Endothelial cell (in vitro differentiated cells): ENCODE data around the gene NID2. TPM values are rescaled to one million over a fixed set of nuclear protein-coding genes. Genes with fewer than 3 reads are reported as not detected.

Source experiments
- DNase-seq: peaks from one replicate; pipeline ENCODE4 v3.0.0; 2021; ENCODE audit warnings: low spot score
- H3K27ac Mint-ChIP-seq: one replicate; pipeline ENCODE4 v1.8.0; 2021; ENCODE audit warnings: mixed read lengths, inconsistent platforms; ENCODE audit not compliant: unreplicated experiment
- H3K27me3 Mint-ChIP-seq: one replicate; pipeline ENCODE4 v1.8.0; 2021; ENCODE audit warnings: mild to moderate bottlenecking, moderate library complexity, mixed read lengths, inconsistent platforms; ENCODE audit not compliant: unreplicated experiment
- H3K36me3 Mint-ChIP-seq: one replicate; pipeline ENCODE4 v1.8.0; 2021; ENCODE audit warnings: mild to moderate bottlenecking, low read depth, mixed read lengths, inconsistent platforms; ENCODE audit not compliant: unreplicated experiment
- H3K4me1 Mint-ChIP-seq: one replicate; pipeline ENCODE4 v1.8.0; 2021; ENCODE audit warnings: mild to moderate bottlenecking, mixed read lengths, inconsistent platforms; ENCODE audit not compliant: unreplicated experiment
- H3K4me3 Mint-ChIP-seq: one replicate; pipeline ENCODE4 v1.8.0; 2021; ENCODE audit warnings: mild to moderate bottlenecking, mixed read lengths, inconsistent platforms; ENCODE audit not compliant: unreplicated experiment
- H3K9me3 Mint-ChIP-seq: one replicate; pipeline ENCODE4 v1.8.0; 2021; ENCODE audit warnings: mixed read lengths, inconsistent platforms; ENCODE audit not compliant: unreplicated experiment
- total RNA-seq: library from RNA; stranded (reverse); fragmentation: NEBNext Ultra II Directional; extraction: Animal tissue kit (Norgen Biotek cat#: 25700); gene quantifications from one replicate; pipeline ENCODE4 v1.2.1, GENCODE V29; 2021; ENCODE audit not compliant: unreplicated experiment
- TF ChIP-seq, protein P1 (sequence below): fragments of 200-600 bp; sonication (generic); IDR thresholded peaks from one replicate; pipeline ENCODE4 v1.5.0; 2021; ENCODE audit warnings: antibody characterized with exemption; ENCODE audit not compliant: unreplicated experiment

NID2 gene
- total RNA-seq, 1 donor from 2014 or later: 80.8 TPM

DNA sequence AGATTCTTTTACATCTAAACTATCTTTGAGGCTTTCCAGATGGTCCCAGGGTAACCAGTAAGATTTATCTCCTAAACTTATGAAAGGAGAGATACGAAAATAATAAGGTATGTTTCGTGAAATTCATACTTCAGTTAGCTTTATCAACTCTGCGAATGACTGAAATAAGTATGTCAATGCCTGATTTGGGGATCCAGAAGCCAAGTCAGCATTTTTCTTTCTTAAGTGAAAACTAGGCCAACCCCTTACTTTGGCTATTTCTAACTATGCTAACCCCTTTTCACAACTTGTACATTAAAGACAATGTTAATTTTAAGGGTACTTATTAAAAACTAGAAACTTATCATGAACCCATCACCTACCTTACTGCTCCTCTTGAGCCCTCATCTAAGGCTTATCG is 26.9 kb upstream of the NID2 start:
- no peak overlapping the region for H3K4me3 Mint-ChIP-seq

DNA sequence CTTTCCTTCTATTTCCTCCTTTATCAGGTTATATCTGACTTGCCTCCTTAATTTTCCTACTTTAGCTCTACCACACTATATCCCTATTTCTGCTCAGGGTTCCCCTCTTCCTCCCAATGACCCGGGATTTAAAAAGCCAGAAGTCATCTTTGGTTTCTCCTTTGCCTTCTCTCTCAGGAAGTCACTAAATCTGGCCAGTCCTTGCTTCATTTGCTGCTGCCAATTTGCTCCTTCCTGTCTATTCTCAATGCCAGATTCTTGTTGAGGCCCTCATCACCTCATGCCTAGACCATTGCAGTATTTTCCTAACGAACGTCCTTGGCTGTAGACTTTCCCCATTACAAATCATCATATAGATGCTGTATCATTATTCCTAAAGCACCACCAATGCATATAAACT is 26.5 kb upstream of the NID2 start:
- Mint-ChIP-seq H3K27ac (no peak overlapping the region), H3K4me1 (no peaks in the 10 kb centered on the region), H3K27me3 (no peaks in the 10 kb centered on the region), H3K4me3 (no peak overlapping the region), H3K36me3 (no peaks in the 10 kb centered on the region), H3K9me3 (no peaks in the 10 kb centered on the region)
- TF ChIP-seq, protein P1, sequence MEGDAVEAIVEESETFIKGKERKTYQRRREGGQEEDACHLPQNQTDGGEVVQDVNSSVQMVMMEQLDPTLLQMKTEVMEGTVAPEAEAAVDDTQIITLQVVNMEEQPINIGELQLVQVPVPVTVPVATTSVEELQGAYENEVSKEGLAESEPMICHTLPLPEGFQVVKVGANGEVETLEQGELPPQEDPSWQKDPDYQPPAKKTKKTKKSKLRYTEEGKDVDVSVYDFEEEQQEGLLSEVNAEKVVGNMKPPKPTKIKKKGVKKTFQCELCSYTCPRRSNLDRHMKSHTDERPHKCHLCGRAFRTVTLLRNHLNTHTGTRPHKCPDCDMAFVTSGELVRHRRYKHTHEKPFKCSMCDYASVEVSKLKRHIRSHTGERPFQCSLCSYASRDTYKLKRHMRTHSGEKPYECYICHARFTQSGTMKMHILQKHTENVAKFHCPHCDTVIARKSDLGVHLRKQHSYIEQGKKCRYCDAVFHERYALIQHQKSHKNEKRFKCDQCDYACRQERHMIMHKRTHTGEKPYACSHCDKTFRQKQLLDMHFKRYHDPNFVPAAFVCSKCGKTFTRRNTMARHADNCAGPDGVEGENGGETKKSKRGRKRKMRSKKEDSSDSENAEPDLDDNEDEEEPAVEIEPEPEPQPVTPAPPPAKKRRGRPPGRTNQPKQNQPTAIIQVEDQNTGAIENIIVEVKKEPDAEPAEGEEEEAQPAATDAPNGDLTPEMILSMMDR: no peak
- DNase-seq: no peak

More for the DNA sequence above, 26.9 kb upstream of the NID2 start:
- no peaks in the 10 kb centered on the region for H3K36me3 Mint-ChIP-seq
- H3K9me3 Mint-ChIP-seq: no peaks in the 10 kb centered on the region
- no peak overlapping the region for H3K27ac Mint-ChIP-seq
- H3K27me3 Mint-ChIP-seq: no peaks in the 10 kb centered on the region
- TF ChIP-seq, protein P1: no peak
- no peak for DNase-seq
- H3K4me1 Mint-ChIP-seq: no peaks in the 10 kb centered on the region

DNA sequence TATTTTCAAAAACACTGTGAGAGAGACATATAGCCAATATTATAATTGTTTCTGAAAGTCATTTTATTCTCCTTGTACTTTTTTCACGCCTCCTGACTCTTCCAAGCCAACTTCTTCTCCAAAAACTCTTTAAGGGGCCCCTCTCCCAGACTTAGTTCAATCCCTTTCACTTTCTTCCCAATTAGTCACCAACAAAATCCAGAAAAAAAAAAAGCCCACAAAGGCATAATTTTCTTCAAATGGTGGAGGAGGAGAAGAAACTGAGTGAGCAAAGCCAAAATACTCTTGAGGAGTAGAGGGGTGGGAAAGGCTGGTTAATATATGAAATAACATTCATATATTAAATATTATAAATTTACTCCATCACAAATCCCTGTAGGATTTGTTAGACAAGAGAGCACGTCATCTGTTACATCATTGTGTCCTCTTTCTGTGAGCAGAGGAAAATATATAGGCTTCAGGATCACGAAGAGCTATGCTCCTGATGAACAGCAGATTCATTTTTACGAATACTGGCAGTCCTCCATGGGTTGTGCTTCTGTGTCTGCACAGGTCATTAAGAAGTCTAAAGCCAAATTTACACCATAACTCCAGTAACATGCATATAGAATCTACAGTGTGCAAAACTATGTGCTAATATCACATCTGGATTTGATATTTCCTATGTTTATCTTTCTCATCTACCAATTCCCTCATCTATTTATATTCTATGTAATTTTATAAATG is 25.9 kb upstream of the NID2 start:
- H3K27ac Mint-ChIP-seq: no peak overlapping the region
- no peaks in the 10 kb centered on the region for H3K36me3 Mint-ChIP-seq
- H3K9me3 Mint-ChIP-seq: no peaks in the 10 kb centered on the region
- TF ChIP-seq, protein P1: no peak
- H3K27me3 Mint-ChIP-seq: no peaks in the 10 kb centered on the region
- H3K4me3 Mint-ChIP-seq: no peak overlapping the region
- no peak for DNase-seq
- H3K4me1 Mint-ChIP-seq: no peaks in the 10 kb centered on the region

DNA sequence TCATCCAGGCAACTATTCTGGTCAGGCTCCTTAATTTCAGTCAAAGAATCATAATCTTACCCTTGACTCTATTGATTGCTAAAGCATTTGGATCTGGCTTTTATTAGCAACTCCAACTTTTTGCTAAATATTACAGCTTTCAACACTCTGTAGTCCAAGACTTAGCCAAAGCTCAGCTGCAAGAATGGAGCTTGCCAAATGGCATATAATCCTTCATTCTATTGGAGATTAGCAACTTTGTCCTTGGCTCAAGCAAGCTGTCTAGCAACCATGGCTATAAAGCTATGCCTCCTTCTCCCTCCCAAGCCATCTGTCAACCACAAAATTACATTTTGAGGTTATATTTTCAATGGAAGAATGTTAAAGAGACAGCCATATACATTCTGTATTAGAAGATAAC is 23.1 kb upstream of the NID2 start:
- Mint-ChIP-seq H3K27me3 (no peaks in the 10 kb centered on the region), H3K9me3 (no peaks in the 10 kb centered on the region), H3K4me1 (no peaks in the 10 kb centered on the region), H3K27ac (no peak overlapping the region), H3K4me3 (no peak overlapping the region), H3K36me3 (no peaks in the 10 kb centered on the region)
- TF ChIP-seq, protein P1: no peak
- no peak for DNase-seq

DNA sequence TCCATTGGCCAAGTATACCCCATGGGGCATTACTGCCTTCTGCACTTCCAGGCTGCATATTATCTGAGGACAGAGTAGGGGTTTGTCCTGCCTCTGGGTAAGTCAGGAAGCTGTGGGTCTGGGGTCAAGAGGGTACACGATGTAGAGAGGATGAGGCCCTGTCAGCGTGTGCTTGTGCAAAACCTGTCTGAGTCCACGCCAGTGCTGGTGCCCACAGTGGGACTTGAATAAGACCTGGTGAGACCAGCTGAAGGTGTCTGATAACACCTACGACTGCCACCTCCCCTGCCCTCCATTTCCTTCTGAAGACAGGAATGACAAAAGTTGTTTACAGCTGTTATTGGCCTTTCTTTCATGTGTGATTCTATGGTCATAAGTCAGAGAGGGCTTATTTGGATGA is 22.1 kb upstream of the NID2 start:
- Mint-ChIP-seq H3K27ac (no peak overlapping the region), H3K27me3 (no peaks in the 10 kb centered on the region), H3K4me1 (no peaks in the 10 kb centered on the region), H3K4me3 (no peak overlapping the region), H3K9me3 (no peaks in the 10 kb centered on the region), H3K36me3 (no peaks in the 10 kb centered on the region)
- DNase-seq: no peak
- TF ChIP-seq, protein P1: no peak
